H1 (cell line): ENCODE data around the gene AP2B1. TPM values are rescaled to one million over a fixed set of nuclear protein-coding genes. Genes with fewer than 3 reads are reported as not detected.

Experiments
- CTCF ChIA-PET: fragments of 300-600 bp; sonication (Branson Sonifier 250); formaldehyde crosslinking; loops from one replicate; lab custom pipeline; 2021; ENCODE audit not compliant: partially characterized antibody; lab: Charles Lee
- POLR2A ChIA-PET: fragments of 300-600 bp; sonication (Branson Sonifier 250); formaldehyde crosslinking; loops from one replicate; lab custom pipeline; 2021; ENCODE audit warnings: inconsistent platforms; ENCODE audit not compliant: partially characterized antibody; lab: Charles Lee
- DNase-seq, 2 experiments: peaks; one replicate each; pipeline versions ENCODE4 v3.0.0 to v3.0.0-alpha.2; 2010 to 2022; ENCODE audit warnings: low spot score in 2 of 2, low read depth in 1 of 2, mixed read lengths in 1 of 2
- FAIRE-seq: peaks from 2 replicates; lab custom pipeline; 2011; peaks lifted over from hg19 to GRCh38; lab: Jason Lieb, UNC
- H2AFZ ChIP-seq: 2 replicates; pipeline ENCODE4 v1.8.1; 2012; ENCODE audit warnings: low read length, inconsistent platforms
- H2AK5ac ChIP-seq: 2 replicates; pipeline ENCODE4 v1.6.1; 2013; ENCODE audit warnings: low read depth, low read length
- H2BK120ac ChIP-seq: replicated peaks from 2 replicates; pipeline ENCODE3; 2013; ENCODE audit warnings: low read depth, low read length, inconsistent platforms
- H2BK12ac ChIP-seq: 2 replicates; pipeline ENCODE4 v1.6.1; 2013; ENCODE audit warnings: low read depth, low read length
- H2BK15ac ChIP-seq: 2 replicates; pipeline ENCODE4 v1.6.1; 2013; ENCODE audit warnings: low read length
- H2BK20ac ChIP-seq: 2 replicates; pipeline ENCODE4 v1.6.1; 2013; ENCODE audit warnings: low read length
- H2BK5ac ChIP-seq: 2 replicates; pipeline ENCODE4 v1.6.1; 2013; ENCODE audit warnings: low read depth, low read length
- H3K14ac ChIP-seq: 2 replicates; pipeline ENCODE4 v1.6.1; 2013; ENCODE audit warnings: inconsistent platforms; ENCODE audit not compliant: insufficient read length
- H3K18ac ChIP-seq: 2 replicates; pipeline ENCODE4 v1.6.1; 2013; ENCODE audit warnings: low read length; ENCODE audit errors: extremely low read depth
- H3K23ac ChIP-seq: 2 replicates; pipeline ENCODE4 v1.6.1; 2013; ENCODE audit warnings: inconsistent platforms; ENCODE audit not compliant: insufficient read length
- H3K23me2 ChIP-seq: 2 replicates; pipeline ENCODE4 v1.6.1; 2013; ENCODE audit warnings: low read depth, low read length
- H3K27ac ChIP-seq: 2 replicates; pipeline ENCODE4 v1.6.1; 2011; ENCODE audit warnings: low read depth, low read length, inconsistent platforms
- H3K27me3 ChIP-seq, 4 experiments: replicated peaks in 1 of 4; 1 replicate in 1 of 4; 2 replicates in 3 of 4; pipeline versions ENCODE4 v1.6.1 to v1.8.1; 2011 to 2013; ENCODE audit warnings: low read length in 3 of 4, mild to moderate bottlenecking in 3 of 4, inconsistent platforms in 2 of 4, mixed read lengths in 2 of 4, moderate library complexity in 1 of 4; ENCODE audit not compliant: control insufficient read depth in 3 of 4, insufficient read depth in 3 of 4; ENCODE audit errors: extremely low read depth in 1 of 4
- H3K36me3 ChIP-seq, 4 experiments: 2 replicates each; pipeline versions ENCODE4 v1.6.1 to v1.8.1; 2011 to 2013; ENCODE audit warnings: mild to moderate bottlenecking in 4 of 4, low read length in 3 of 4, moderate library complexity in 2 of 4, control low read depth in 1 of 4, inconsistent platforms in 1 of 4; ENCODE audit not compliant: insufficient read depth in 4 of 4, control insufficient read depth in 2 of 4
- H3K4ac ChIP-seq: replicated peaks from 2 replicates; pipeline ENCODE3; 2013; ENCODE audit warnings: low read length, low read depth, mixed read lengths, inconsistent platforms; ENCODE audit not compliant: insufficient read length
- H3K4me1 ChIP-seq, 4 experiments: replicated peaks in 1 of 4; 1 replicate in 1 of 4; 2 replicates in 3 of 4; pipeline versions ENCODE4 v1.6.1 to v1.8.1; 2011 to 2013; ENCODE audit warnings: low read length in 3 of 4, inconsistent platforms in 2 of 4, mixed read lengths in 1 of 4; ENCODE audit not compliant: insufficient read depth in 4 of 4, control insufficient read depth in 3 of 4
- H3K4me2 ChIP-seq, 2 experiments: 2 replicates each; pipeline versions ENCODE4 v1.6.1 to v1.8.1; 2011 to 2013; ENCODE audit warnings: low read depth in 2 of 2, low read length in 2 of 2, control low read depth in 1 of 2, inconsistent platforms in 1 of 2, mild to moderate bottlenecking in 1 of 2; ENCODE audit not compliant: insufficient read depth in 1 of 2
- H3K4me3 ChIP-seq, 4 experiments: fragments of 200-600, 300-600 bp in 1 of 4; sonication (generic), shearing (Covaris generic), sonication (Bioruptor Twin) in 1 of 4; 2 replicates each; pipeline versions ENCODE4 v1.5.1 to v1.8.1; 2011 to 2016; ENCODE audit warnings: low read length in 4 of 4, low read depth in 3 of 4, control low read depth in 2 of 4, inconsistent platforms in 2 of 4, mild to moderate bottlenecking in 2 of 4, mixed read lengths in 1 of 4, moderate library complexity in 1 of 4; ENCODE audit not compliant: insufficient read depth in 2 of 4; ENCODE audit errors: extremely low read depth in 1 of 4
- H3K56ac ChIP-seq: replicated peaks from 2 replicates; pipeline ENCODE3; 2013; ENCODE audit warnings: low read depth, mild to moderate bottlenecking, mixed read lengths, low read length, inconsistent platforms; ENCODE audit not compliant: insufficient read length
- H3K79me1 ChIP-seq: 2 replicates; pipeline ENCODE4 v1.6.1; 2013; ENCODE audit warnings: low read depth, low read length, control low read depth
- H3K79me2 ChIP-seq, 2 experiments: 2 replicates each; pipeline versions ENCODE4 v1.6.1 to v1.8.1; 2012 to 2013; ENCODE audit warnings: low read length in 2 of 2, mild to moderate bottlenecking in 2 of 2, inconsistent platforms in 1 of 2; ENCODE audit not compliant: insufficient read depth in 2 of 2, control insufficient read depth in 1 of 2
- H3K9ac ChIP-seq, 4 experiments: replicated peaks in 1 of 4; 1 replicate in 1 of 4; 2 replicates in 3 of 4; pipeline versions ENCODE4 v1.6.1 to v1.8.1; 2011 to 2013; ENCODE audit warnings: low read depth in 3 of 4, low read length in 3 of 4, control low read depth in 2 of 4, mild to moderate bottlenecking in 2 of 4, moderate library complexity in 2 of 4, inconsistent platforms in 1 of 4; ENCODE audit errors: extremely low read depth in 1 of 4
- H3K9me3 ChIP-seq, 2 experiments: 2 replicates each; pipeline versions ENCODE4 v1.6.1 to v1.8.1; 2012 to 2013; ENCODE audit warnings: mild to moderate bottlenecking in 2 of 2, moderate library complexity in 2 of 2, control low read depth in 1 of 2, inconsistent platforms in 1 of 2, low read depth in 1 of 2, low read length in 1 of 2, mixed read lengths in 1 of 2; ENCODE audit not compliant: insufficient read depth in 2 of 2
- H4K20me1 ChIP-seq, 2 experiments: replicated peaks in 1 of 2; 2 replicates each; pipeline versions ENCODE3 to v1.8.1; 2011 to 2013; ENCODE audit warnings: inconsistent platforms in 2 of 2, low read length in 2 of 2, mild to moderate bottlenecking in 1 of 2; ENCODE audit not compliant: insufficient read depth in 2 of 2, control insufficient read depth in 1 of 2
- H4K5ac ChIP-seq: 2 replicates; pipeline ENCODE4 v1.6.1; 2013; ENCODE audit warnings: low read length, low read depth, mixed read lengths, inconsistent platforms; ENCODE audit not compliant: insufficient read length
- H4K8ac ChIP-seq: 2 replicates; pipeline ENCODE4 v1.8.0; 2013; ENCODE audit warnings: mild to moderate bottlenecking, moderate library complexity, low read length, inconsistent platforms; ENCODE audit not compliant: insufficient read depth; ENCODE audit errors: extremely low read depth
- H4K91ac ChIP-seq: replicated peaks from 2 replicates; pipeline ENCODE3; 2013; ENCODE audit warnings: low read length, mixed read lengths, inconsistent platforms; ENCODE audit not compliant: insufficient read length
- FOSL1 ChIP-seq: IDR thresholded peaks from 2 replicates; pipeline ENCODE4 v1.6.1; 2011; ENCODE audit warnings: mild to moderate bottlenecking, low read depth, low read length, moderate library complexity; ENCODE audit not compliant: insufficient read depth
- NRF1 ChIP-seq: IDR thresholded peaks from 2 replicates; pipeline ENCODE4 v1.6.1; 2011; ENCODE audit warnings: mild to moderate bottlenecking, low read depth, low read length, improper control_type of control experiment
- POLR2A ChIP-seq, 2 experiments: IDR thresholded peaks; 1 replicate in 1 of 2; 2 replicates in 1 of 2; pipeline ENCODE4 v1.6.1; 2011; ENCODE audit warnings: low read depth in 2 of 2, low read length in 2 of 2, mild to moderate bottlenecking in 2 of 2; ENCODE audit errors: control extremely low read depth in 1 of 2
- RFX5 ChIP-seq: IDR thresholded peaks from 2 replicates; pipeline ENCODE4 v1.6.1; 2011; ENCODE audit warnings: low read depth, low read length, improper control_type of control experiment, borderline replicate concordance
- RXRA ChIP-seq: IDR thresholded peaks from 2 replicates; pipeline ENCODE4 v1.6.1; 2011; ENCODE audit warnings: low read depth, mild to moderate bottlenecking, low read length, moderate library complexity; ENCODE audit not compliant: insufficient read depth
- WGBS, 2 experiments: shearing (Covaris generic) in 1 of 2; methylation state at CpG; one replicate each; pipeline versions ENCODE4 v1.1.6 to v1.1.7; 2013 to 2015; ENCODE audit warnings: low lambda C conversion rate in 2 of 2, mixed read lengths in 2 of 2, inconsistent platforms in 1 of 2, low coverage in 1 of 2, missing lambda C conversion rate in 1 of 2; ENCODE audit not compliant: insufficient replicate concordance in 2 of 2, insufficient coverage in 1 of 2, insufficient read length in 1 of 2; ENCODE audit errors: extremely low coverage in 1 of 2, missing lambda C conversion rate in 1 of 2; 5-methylcytosine and 5-hydroxymethylcytosine counted together
- polyA plus RNA-seq, 7 experiments: library from polyadenylated mRNA; depleted of rRNA in 3 of 7; stranded (reverse) in 5 of 7; unstranded in 2 of 7; fragments of >200 nt in 5 of 7; fragments of 200-250 nt in 2 of 7; gene quantifications; 1 replicate in 5 of 7; 2 replicates in 1 of 7; 4 replicates in 1 of 7; pipeline versions ENCODE4 v1.2.1 to v1.2.3, GENCODE V29; 2011 to 2013; ENCODE audit warnings: missing spikeins in 2 of 7, mixed read lengths in 2 of 7
- total RNA-seq: library from RNA; stranded (reverse); fragmentation: NEBNext Ultra II Directional; extraction: Animal tissue kit (Norgen Biotek cat#: 25700); gene quantifications from 2 replicates; pipeline ENCODE4 v1.2.1, GENCODE V29; 2021
- TF ChIP-seq, protein P1 (sequence below): IDR thresholded peaks from 2 replicates; pipeline ENCODE4 v1.6.1; 2012; ENCODE audit warnings: inconsistent platforms

Gene AP2B1
- total and polyA plus RNA-seq, 2 of the 8 experiments (the other 6 are each of a cell fraction or from before 2014, with no cell fraction given): 95.5 to 199 TPM

DNA sequence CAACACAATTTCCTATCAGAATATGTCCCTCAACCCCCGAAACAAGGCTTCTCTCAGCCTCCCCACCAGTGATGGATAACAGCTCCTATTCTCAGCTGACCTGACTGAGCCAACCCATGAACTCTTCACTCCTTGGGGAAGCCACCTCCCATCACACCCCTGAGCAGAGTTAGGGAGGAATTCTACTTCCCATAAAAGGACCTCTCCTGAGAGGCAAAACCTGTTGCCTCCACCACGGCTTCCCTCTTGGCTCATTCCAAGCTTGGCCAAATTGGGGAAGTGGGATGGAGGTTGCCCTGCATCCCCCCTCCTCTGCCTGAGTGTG is 138.6 kb downstream of the AP2B1 start:
- Histone ChIP-seq H3K4me3 (no peak overlapping the region), H3K27me3 (peaks cover 0 to 2% (median 0%) of the 10 kb centered on the region in 4 experiments; a peak in 3 of 7 replicates), H2BK5ac (no peak overlapping the region), H4K5ac (no peak overlapping the region), H3K18ac (no peak overlapping the region), H2AFZ (no peak overlapping the region), H3K23ac (no peak overlapping the region), H3K9me3 (no peaks in the 10 kb centered on the region), H2BK15ac (no peak overlapping the region), H3K14ac (no peak overlapping the region), H4K8ac (no peak overlapping the region), H3K23me2 (no peaks in the 10 kb centered on the region), H2BK20ac (no peak overlapping the region), H4K91ac (no peak overlapping the region), H3K4me2 (no peak overlapping the region), H3K9ac (no peak overlapping the region), H3K56ac (no peak overlapping the region), H3K79me2 (no peaks in the 10 kb centered on the region), H3K4ac (no peak overlapping the region), H3K27ac (no peak overlapping the region), H4K20me1 (peaks cover 0 to 5% of the 10 kb centered on the region in 2 experiments), H2AK5ac (no peak overlapping the region), H2BK120ac (no peak overlapping the region), H3K79me1 (no peaks in the 10 kb centered on the region), H3K4me1 (peaks cover 0 to 16% (median 5%) of the 10 kb centered on the region in 4 experiments; a peak in 3 of 7 replicates), H2BK12ac (no peak overlapping the region), H3K36me3 (peaks cover 0 to 18% (median 10%) of the 10 kb centered on the region in 4 experiments; a peak in 7 of 8 replicates)
- TF ChIP-seq FOSL1 (no peak), POLR2A (IDR thresholded peaks at IDR 0.05; ENCODE audit: control extremely low read depth in 1 of 2, low read depth in 2 of 2, low read length in 2 of 2) (no peak), RXRA (no peak), NRF1 (no peak), RFX5 (no peak)
- TF ChIP-seq, protein P1, sequence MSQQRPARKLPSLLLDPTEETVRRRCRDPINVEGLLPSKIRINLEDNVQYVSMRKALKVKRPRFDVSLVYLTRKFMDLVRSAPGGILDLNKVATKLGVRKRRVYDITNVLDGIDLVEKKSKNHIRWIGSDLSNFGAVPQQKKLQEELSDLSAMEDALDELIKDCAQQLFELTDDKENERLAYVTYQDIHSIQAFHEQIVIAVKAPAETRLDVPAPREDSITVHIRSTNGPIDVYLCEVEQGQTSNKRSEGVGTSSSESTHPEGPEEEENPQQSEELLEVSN: no peak
- ChIA-PET CTCF (interaction anchor here (4.4 kb wide), 1 partner anchor 23 kb away, joined by 28 read pairs; no protein-coding TSS in a partner anchor), POLR2A (interaction anchor here (1.6 kb wide), 1 partner anchor 21 kb away, joined by 4 read pairs; no protein-coding TSS in a partner anchor)
- WGBS, 2 experiments: 97% methylated on average over 2 of the region's 2 CpGs; no CpG with 5 or more reads in 1 of the 2 experiments
- DNase-seq (no peak), FAIRE-seq (no peak)
